GM11168 (cell line): ENCODE data around the gene FAAP20.

Experiments used
- in situ Hi-C: fragments of 300-500 bp; cut with MboI; formaldehyde crosslinking; loops from one replicate; pipeline ENCODE4 v1.12.0; 2022; ENCODE audit warnings: low sequenced_read_pairs; ENCODE audit not compliant: unreplicated experiment

Gene FAAP20

GRCh38 chr1:2212532-2213491 is 18.2 kb upstream of the FAAP20 start:
- in situ Hi-C loops: loop anchor here (25.0 kb wide), 1 partner anchor 99 kb away; no protein-coding TSS in a partner anchor

- in situ Hi-C loops: loop anchor here (25.0 kb wide), 1 partner anchor 100 kb away; no protein-coding TSS in a partner anchor
Observed at GRCh38 chr1:2212274-2212531, 17.6 kb upstream of the FAAP20 start.

DNA sequence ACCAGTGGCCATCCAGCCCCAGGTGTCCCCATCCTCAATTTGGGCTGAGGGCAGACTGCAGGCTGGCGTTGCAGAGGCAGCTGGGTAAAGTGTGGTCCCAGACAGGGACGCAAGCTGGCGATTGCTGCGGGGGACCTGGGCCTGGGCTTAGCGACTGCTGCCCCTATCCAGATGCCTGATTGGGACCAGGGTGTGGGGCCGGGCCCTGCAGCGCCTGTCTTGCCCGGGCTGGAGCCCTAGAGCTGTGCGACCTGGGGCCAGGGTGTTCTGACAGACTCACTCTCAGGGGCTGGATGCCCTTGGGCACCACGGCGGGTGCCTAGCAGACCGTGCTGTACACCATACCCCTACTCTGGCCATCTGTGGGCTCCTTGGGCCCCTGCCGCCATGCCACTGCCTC is 16.2 kb upstream of the FAAP20 start:
- in situ Hi-C loops: loop anchor here (25.0 kb wide), 1 partner anchor 102 kb away; no protein-coding TSS in a partner anchor

DNA sequence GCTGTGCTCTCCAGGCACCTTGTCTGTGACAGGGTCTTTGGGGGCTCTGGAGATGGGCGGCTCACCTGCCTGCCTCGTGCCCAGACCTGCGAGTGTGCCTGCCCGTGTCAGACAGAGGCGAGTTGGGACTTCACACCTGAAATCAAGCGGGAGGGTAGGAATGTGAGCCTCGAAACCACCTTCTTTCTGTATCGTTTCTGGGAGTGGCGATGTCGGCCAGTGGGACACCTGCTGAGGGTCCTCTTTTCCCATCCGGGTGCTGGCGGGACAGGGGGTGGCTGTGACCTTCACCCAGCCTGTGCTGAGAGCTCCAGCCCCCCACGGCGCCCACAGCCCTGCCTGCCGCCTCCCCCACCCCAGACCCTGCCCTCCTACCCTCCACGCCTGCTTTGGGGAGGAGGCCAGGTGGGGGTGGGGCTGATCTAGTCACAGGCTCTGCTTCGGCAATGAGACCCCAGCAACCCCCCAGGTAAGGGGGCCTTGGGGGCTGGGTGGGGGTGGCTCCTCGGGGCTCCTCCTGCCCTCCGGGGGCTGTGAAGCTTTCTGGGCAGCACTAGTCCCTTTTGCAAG is 15.6 kb upstream of the FAAP20 start:
- in situ Hi-C loops: loop anchor here (25.0 kb wide), 1 partner anchor 102 kb away; no protein-coding TSS in a partner anchor

GRCh38 chr1:2209400-2210083 is 15.0 kb upstream of the FAAP20 start:
- in situ Hi-C loops: loop anchor here (25.0 kb wide), 1 partner anchor 103 kb away; no protein-coding TSS in a partner anchor

DNA sequence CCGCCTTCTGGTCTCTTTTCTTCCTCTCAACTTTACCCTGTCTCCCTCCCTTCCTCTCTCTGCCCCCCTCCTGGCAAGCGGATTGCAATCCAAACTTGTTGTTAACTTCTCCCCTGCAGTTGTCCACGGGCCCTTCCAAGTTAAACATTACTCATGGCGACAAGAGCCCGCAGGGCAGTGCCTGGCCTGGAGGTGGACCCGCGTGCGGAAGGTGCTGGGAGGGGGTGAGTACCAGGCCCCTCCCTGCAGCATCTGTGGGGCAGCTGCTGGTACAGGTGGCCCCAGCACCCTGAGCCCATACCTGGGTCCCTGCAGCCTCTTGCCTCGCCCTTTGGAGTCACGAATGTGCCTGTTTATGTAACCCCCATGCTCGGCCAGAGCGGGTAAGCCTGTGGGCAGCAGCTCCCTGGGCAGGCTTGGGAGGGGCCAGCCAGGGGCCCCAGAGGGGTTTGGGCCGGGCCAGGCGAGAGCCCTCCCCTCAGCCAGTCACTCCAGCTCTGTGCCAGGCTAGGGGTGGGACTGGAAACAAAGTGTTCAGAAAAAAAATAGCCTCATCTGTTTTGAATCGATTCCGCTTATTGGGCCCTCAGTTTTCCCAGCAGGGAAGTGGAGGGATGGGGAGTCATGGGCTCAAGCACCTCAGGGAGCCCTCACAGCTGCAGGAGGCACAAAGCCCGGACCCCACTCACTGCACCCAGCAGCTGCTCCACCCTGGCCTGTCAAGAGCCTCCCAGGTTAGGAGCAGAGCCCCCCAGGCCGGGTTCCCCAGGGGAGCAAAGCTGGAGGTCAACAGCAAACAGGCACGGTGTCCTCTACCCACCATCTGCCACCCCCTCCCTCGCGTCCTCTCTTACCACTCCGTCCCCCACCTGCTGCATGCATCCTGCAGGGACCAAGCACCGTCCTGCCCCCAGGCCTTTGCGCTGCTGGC is 14.0 kb upstream of the FAAP20 start:
- in situ Hi-C loops: loop anchor here (25.0 kb wide), 1 partner anchor 104 kb away; no protein-coding TSS in a partner anchor

GRCh38 chr1:2206813-2207487 is 12.4 kb upstream of the FAAP20 start:
- in situ Hi-C loops: loop anchor here (25.0 kb wide), 1 partner anchor 105 kb away; no protein-coding TSS in a partner anchor

DNA sequence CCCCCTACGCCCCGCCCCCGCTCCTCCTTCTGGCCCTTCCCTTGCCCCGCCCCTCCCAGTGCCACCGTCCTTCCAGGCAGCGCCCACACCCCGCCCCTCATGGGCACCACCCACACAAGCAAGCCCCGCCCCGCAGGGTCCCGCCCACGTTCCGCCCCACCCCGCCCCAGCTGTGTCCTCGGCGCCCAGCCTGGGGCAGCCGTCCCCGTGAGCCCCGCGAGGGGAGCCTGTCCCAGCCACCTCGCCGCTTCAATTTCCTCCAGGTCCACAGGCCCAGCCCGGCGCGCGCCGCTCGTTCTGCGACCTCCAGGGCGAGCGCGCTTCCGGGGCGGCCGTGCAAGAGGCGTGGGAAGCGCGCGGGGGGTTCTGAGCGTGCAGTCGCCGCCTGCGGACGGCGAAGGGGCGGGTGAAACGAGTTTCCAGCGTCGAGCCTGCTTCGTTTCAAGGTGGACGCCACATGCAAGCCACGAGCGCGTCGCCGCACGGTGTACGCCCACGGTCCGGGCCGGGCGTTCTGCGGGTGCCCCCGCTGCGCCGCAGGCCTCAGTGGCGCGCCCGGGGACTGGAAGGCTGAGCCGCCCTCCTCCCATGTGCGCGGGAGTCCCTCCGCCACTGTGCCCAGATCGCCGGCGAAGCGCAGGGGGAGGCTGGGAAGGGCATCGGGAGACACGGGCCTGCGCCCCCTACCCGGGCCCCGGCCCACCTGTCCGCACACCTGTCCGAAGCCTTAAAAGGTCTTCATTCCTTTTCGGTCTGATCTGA is 10.8 kb upstream of the FAAP20 start:
- in situ Hi-C loops: loop anchor here (25.0 kb wide), 1 partner anchor 107 kb away; no protein-coding TSS in a partner anchor

DNA sequence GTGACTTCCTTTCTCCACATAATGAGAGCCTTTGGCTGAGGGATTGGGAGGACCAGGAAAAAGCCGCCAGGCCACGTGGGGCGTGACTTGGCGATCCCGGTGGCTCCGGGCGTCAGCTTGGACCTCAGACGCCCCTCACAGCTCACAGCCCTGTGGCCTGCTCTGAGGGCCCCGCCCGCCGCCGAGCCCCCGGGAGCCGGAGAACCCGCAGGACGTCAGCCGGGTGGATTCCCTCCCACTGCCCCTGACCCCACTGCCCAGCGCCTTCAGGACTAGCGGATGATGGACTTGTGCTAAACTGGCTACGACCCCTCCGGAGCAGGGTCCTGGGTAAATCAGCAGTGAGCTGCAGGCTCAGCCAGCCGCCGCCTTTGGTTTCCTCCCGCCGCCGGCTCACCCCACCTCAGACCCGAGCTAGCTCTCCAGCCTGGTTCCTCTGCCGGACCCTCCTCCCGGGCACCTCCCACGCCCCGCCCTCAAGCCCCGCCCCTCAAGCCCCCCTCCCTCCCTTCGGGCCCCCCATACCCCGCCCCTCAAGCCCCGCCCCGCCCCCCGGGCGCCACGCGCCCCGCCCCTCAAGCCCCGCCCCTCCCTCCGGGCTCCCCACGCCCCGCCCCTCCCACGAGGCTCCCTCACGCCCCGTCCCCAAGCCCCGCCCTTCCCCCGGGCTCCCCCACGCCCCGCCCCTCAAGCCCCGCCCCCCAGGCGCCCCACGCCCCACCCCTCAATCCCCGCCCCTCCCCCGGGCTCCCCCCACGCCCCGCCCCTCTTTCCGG is 10.0 kb upstream of the FAAP20 start:
- in situ Hi-C loops: loop anchor here (25.0 kb wide), 1 partner anchor 108 kb away; no protein-coding TSS in a partner anchor

DNA sequence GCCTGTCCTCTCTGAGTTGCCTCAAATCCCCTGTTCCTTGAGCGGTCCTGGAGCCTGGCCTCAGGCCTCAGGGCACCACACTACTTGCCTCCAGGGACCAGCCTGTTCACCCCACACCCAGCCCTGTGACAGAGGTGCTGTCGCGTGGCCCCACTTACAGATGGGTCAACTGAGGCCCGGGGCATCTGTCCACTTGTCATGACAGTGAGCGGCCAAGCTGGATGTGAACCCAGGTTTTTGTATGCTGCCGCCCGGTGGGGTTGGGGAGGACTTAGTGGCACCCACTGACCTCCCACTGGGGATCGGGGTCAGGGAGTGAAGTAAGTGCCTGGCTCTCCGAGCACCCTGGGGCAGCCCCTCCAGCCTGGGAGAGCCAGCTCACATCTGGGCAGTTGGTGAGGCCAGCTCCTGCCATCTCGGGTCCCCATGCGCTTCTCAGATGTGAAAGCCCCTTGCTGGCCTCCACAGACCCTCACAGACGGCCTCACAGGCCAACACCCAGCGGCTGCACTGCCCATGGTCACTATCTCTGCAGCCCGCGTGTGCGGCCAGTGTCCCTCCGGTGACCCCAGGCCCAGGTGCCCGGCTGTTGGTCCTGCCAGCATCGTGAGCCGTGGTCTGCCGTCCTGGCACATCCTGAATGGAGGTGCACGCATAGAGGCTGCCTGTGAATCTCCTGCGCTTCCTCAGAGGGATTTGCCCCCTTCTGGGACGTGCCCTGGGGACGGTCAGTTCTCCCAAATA is 9.3 kb upstream of the FAAP20 start:
- in situ Hi-C loops: loop anchor here (25.0 kb wide), 1 partner anchor 108 kb away; no protein-coding TSS in a partner anchor

- in situ Hi-C loops: loop anchor here (25.0 kb wide), 1 partner anchor 109 kb away; no protein-coding TSS in a partner anchor
Observed at GRCh38 chr1:2202843-2203601, 8.4 kb upstream of the FAAP20 start.

DNA sequence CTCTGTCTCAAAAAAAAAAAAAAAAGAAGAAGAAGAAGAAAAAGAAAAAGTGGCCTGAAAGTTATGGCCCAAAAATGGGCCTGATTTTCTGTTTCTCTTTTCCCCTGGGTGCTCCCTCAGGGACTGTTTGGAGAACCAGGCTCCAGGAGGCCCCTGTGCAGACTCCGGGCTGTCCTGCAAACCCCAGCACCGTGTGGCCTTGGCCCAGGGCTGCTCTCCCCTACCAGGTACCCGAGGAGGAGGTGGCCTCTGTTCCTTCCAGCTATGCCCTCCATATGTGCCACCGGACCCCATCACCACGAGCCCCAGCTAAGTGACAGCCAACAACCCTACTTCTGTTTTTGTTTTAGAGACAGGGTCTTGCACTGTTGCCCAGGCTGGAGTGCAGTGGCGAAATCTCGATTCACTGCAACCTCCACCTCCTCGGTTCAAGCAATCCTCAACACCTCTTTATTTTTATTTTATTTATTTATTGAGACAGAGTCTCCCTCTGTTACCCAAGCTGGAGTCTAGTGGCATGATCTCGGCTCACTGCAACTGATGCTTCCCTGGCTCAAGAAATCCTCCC is 7.5 kb upstream of the FAAP20 start:
- in situ Hi-C loops: loop anchor here (25.0 kb wide), 1 partner anchor 110 kb away; no protein-coding TSS in a partner anchor

DNA sequence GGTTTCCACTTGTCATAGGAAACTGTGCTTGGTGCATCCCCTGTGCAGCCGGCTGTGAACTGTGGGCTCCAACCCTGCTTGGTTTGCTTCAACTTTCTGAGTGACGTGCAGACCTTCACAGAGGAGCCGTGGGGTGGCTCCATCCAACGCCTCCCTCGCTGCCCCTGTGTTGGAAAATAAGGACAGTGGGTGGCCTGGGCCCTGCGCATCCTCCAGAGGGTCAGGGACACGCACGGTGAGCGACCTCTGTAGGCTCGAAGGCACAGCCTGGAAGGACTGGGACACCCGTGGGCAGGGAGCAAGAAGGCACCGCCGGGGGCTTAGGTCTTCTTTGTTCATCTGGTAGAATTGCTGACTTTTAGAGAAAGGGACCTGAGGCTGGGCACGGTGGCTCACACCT is 6.5 kb upstream of the FAAP20 start:
- in situ Hi-C loops: loop anchor here (25.0 kb wide), 1 partner anchor 111 kb away; no protein-coding TSS in a partner anchor

GRCh38 chr1:2200308-2200943 is 5.9 kb upstream of the FAAP20 start:
- in situ Hi-C loops: loop anchor here (25.0 kb wide), 1 partner anchor 112 kb away; no protein-coding TSS in a partner anchor
